ENCODE results near the gene ERO1A.

DNA sequence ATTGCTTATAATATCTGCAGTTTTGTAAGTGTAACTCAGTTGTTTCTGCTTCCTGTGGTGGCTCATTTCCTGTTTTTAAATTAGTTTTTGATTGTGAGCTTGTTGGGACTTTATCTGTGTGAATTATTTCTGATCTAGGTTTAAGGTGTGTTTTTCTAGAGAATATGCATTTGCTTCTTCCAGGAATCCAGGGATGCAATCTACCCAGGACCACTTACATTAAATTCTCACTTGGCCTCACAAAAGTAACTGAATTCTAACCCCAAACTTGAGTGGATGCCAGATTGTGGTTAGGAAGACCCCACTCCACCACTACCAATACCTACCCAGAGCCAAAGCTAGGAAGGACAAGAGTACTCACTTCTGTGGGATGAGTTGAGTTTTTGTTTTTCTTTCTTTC is 46.5 kb upstream of the ERO1A start:
- TF ChIP-seq, protein P1, sequence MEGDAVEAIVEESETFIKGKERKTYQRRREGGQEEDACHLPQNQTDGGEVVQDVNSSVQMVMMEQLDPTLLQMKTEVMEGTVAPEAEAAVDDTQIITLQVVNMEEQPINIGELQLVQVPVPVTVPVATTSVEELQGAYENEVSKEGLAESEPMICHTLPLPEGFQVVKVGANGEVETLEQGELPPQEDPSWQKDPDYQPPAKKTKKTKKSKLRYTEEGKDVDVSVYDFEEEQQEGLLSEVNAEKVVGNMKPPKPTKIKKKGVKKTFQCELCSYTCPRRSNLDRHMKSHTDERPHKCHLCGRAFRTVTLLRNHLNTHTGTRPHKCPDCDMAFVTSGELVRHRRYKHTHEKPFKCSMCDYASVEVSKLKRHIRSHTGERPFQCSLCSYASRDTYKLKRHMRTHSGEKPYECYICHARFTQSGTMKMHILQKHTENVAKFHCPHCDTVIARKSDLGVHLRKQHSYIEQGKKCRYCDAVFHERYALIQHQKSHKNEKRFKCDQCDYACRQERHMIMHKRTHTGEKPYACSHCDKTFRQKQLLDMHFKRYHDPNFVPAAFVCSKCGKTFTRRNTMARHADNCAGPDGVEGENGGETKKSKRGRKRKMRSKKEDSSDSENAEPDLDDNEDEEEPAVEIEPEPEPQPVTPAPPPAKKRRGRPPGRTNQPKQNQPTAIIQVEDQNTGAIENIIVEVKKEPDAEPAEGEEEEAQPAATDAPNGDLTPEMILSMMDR (IDR thresholded peaks at IDR 0.05; ENCODE audit: low read depth, low read length) = no peak
- TF ChIP-seq, protein P2, sequence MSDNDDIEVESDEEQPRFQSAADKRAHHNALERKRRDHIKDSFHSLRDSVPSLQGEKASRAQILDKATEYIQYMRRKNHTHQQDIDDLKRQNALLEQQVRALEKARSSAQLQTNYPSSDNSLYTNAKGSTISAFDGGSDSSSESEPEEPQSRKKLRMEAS (IDR thresholded peaks at IDR 0.05; ENCODE audit: low read depth, low read length) = no peak
- no peak for TF ChIP-seq POLR2A (IDR thresholded peaks at IDR 0.05; ENCODE audit: extremely low read depth, insufficient read length)

Measured in NB4 (cell line).